OCI-LY3 (cell line): ENCODE results near the gene GPC3.

Experiments used
- H2AFZ ChIP-seq: fragments of 200-600, 300-600 bp; shearing (Covaris generic); 2 replicates; pipeline ENCODE4 v1.6.0; 2014; ENCODE audit warnings: antibody characterized with exemption, low read depth, low read length
- H3K27ac ChIP-seq: fragments of 200-600, 300-600 bp; sonication (generic); 2 replicates; pipeline ENCODE4 v1.5.1; 2014; ENCODE audit warnings: mild to moderate bottlenecking, low read length, moderate library complexity, mixed read lengths
- H3K27me3 ChIP-seq: fragments of 200-600, 300-600 bp; sonication (generic); 2 replicates; pipeline ENCODE4 v1.6.1; 2014; ENCODE audit warnings: low read depth, low read length, mixed read lengths
- H3K36me3 ChIP-seq: fragments of 200-600, 300-600 bp; sonication (generic); replicated peaks from 2 replicates; pipeline ENCODE3; 2014; ENCODE audit warnings: low read depth, low read length, mixed read lengths
- H3K4me1 ChIP-seq: fragments of 300-600, 200-600 bp; sonication (generic); 2 replicates; pipeline ENCODE4 v1.6.1; 2014; ENCODE audit warnings: low read length, mixed read lengths
- H3K4me2 ChIP-seq: fragments of 200-600, 300-600 bp; sonication (generic); 2 replicates; pipeline ENCODE4 v1.6.1; 2014; ENCODE audit warnings: low read length, mixed read lengths
- H3K4me3 ChIP-seq: fragments of 300-600, 200-600 bp; sonication (generic); 2 replicates; pipeline ENCODE4 v1.5.1; 2014; ENCODE audit warnings: antibody characterized with exemption, mild to moderate bottlenecking, low read length, moderate library complexity
- H3K79me2 ChIP-seq: fragments of 300-600, 200-600 bp; shearing (Covaris generic); 2 replicates; pipeline ENCODE4 v1.6.1; 2014; ENCODE audit warnings: mild to moderate bottlenecking, low read length, mixed read lengths
- H3K9ac ChIP-seq: fragments of 300-600, 200-600 bp; shearing (Covaris generic); 2 replicates; pipeline ENCODE4 v1.6.0; 2014; ENCODE audit warnings: mild to moderate bottlenecking, low read length, moderate library complexity
- H3K9me3 ChIP-seq: fragments of 200-600, 300-600 bp; shearing (Covaris generic); 2 replicates; pipeline ENCODE4 v1.6.1; 2014; ENCODE audit warnings: low read length, mixed read lengths; ENCODE audit not compliant: insufficient read depth
- H4K20me1 ChIP-seq: fragments of 200-600, 300-600 bp; sonication (generic); 2 replicates; pipeline ENCODE4 v1.6.1; 2016; ENCODE audit warnings: low read length, mixed read lengths; ENCODE audit not compliant: insufficient read depth
- CTCF ChIP-seq: fragments of 200-600, 300-600 bp; sonication (generic); IDR thresholded peaks from 2 replicates; pipeline ENCODE4 v1.5.1; 2014; ENCODE audit warnings: antibody characterized with exemption, low read length, low read depth
- EZH2phosphoT487 ChIP-seq: fragments of 200-600 bp; shearing (Covaris generic); IDR thresholded peaks from 2 replicates; pipeline ENCODE4 v1.6.1; 2018; ENCODE audit warnings: antibody characterized with exemption, mixed run types, low read depth

Gene GPC3

GRCh38 chrX:133715715-133716114 lies 269.7 kb downstream of the GPC3 start:
- TF ChIP-seq CTCF (no peak), EZH2phosphoT487 (no peak)
- no peak overlapping the region for H3K27ac ChIP-seq

GRCh38 chrX:133709501-133709900 lies 275.9 kb downstream of the GPC3 start:
- Histone ChIP-seq H4K20me1 (no peaks in the 10 kb centered on the region), H3K27ac (no peak overlapping the region), H2AFZ (no peak overlapping the region), H3K27me3 (no peaks in the 10 kb centered on the region), H3K4me3 (no peak overlapping the region), H3K4me2 (no peak overlapping the region), H3K9ac (no peak overlapping the region), H3K4me1 (no peaks in the 10 kb centered on the region), H3K36me3 (no peaks in the 10 kb centered on the region), H3K79me2 (no peaks in the 10 kb centered on the region), H3K9me3 (no peaks in the 10 kb centered on the region)
- TF ChIP-seq EZH2phosphoT487, result no peak
- no peak for TF ChIP-seq CTCF

More at GRCh38 chrX:133715715-133716114, 269.7 kb downstream of the GPC3 start:
- H3K27me3 ChIP-seq, result no peaks in the 10 kb centered on the region
- H3K4me2 ChIP-seq, result no peak overlapping the region
- no peaks in the 10 kb centered on the region for H3K79me2 ChIP-seq
- no peaks in the 10 kb centered on the region for H3K4me1 ChIP-seq
- no peak overlapping the region for H3K4me3 ChIP-seq
- no peaks in the 10 kb centered on the region for H4K20me1 ChIP-seq
- H2AFZ ChIP-seq, result no peak overlapping the region
- no peak overlapping the region for H3K9ac ChIP-seq
- no peaks in the 10 kb centered on the region for H3K36me3 ChIP-seq
- H3K9me3 ChIP-seq, result no peaks in the 10 kb centered on the region

GRCh38 chrX:133706890-133707289 lies 278.5 kb downstream of the GPC3 start:
- Histone ChIP-seq H3K9me3 (no peaks in the 10 kb centered on the region), H2AFZ (no peak overlapping the region), H4K20me1 (no peaks in the 10 kb centered on the region), H3K4me3 (no peak overlapping the region), H3K27ac (no peak overlapping the region), H3K9ac (no peak overlapping the region), H3K27me3 (no peaks in the 10 kb centered on the region), H3K79me2 (no peaks in the 10 kb centered on the region), H3K4me1 (no peaks in the 10 kb centered on the region), H3K36me3 (no peaks in the 10 kb centered on the region), H3K4me2 (no peak overlapping the region)
- TF ChIP-seq CTCF, result no peak

GRCh38 chrX:133702230-133702629 lies 283.2 kb downstream of the GPC3 start:
- Histone ChIP-seq H2AFZ (no peak overlapping the region), H3K4me1 (no peaks in the 10 kb centered on the region), H3K4me2 (no peak overlapping the region), H3K27ac (no peak overlapping the region), H3K9me3 (no peaks in the 10 kb centered on the region), H3K27me3 (no peaks in the 10 kb centered on the region), H3K9ac (no peak overlapping the region), H4K20me1 (no peaks in the 10 kb centered on the region), H3K79me2 (no peaks in the 10 kb centered on the region), H3K4me3 (no peak overlapping the region), H3K36me3 (no peaks in the 10 kb centered on the region)
- no peak for TF ChIP-seq CTCF
- no peak for TF ChIP-seq EZH2phosphoT487
